ENCODE measurements around the gene KRTAP5-2.
"Not testable (repeated sequence)": the region's sequence is repeated elsewhere in the genome, so short reads cannot be mapped to it uniquely, and the experiment has no call there.

Gene KRTAP5-2

GRCh38 chr11:1598406-1598805, 312 bp upstream of the KRTAP5-2 start:
- not testable (repeated sequence) for H3K27me3 ChIP-seq (ENCODE audit: control insufficient read depth, insufficient read depth, low read length); H3K4me3 ChIP-seq (ENCODE audit: low read length); H3K9ac ChIP-seq (ENCODE audit: low read length); H3K27ac ChIP-seq (ENCODE audit: low read depth, low read length); H3K36me3 ChIP-seq (ENCODE audit: control insufficient read depth, insufficient read depth, low read length); H3K4me1 ChIP-seq (ENCODE audit: control insufficient read depth, insufficient read depth, low read length)

GRCh38 chr11:1597331-1597993, 632 bp downstream of the KRTAP5-2 start:
- Histone ChIP-seq H3K27me3 (ENCODE audit: control insufficient read depth, insufficient read depth, low read length) (peaks cover 2% of the 10 kb centered on the region), H3K4me3 (ENCODE audit: low read length) (no peak overlapping the region), H3K4me1 (ENCODE audit: control insufficient read depth, insufficient read depth, low read length) (no peaks in the 10 kb centered on the region), H3K36me3 (ENCODE audit: control insufficient read depth, insufficient read depth, low read length) (no peaks in the 10 kb centered on the region), H3K9ac (ENCODE audit: low read length) (no peak overlapping the region), H3K27ac (ENCODE audit: low read depth, low read length) (no peak overlapping the region)

- H3K27ac ChIP-seq (ENCODE audit: low read depth, low read length); H3K27me3 ChIP-seq (ENCODE audit: control insufficient read depth, insufficient read depth, low read length); H3K9ac ChIP-seq (ENCODE audit: low read length); H3K36me3 ChIP-seq (ENCODE audit: control insufficient read depth, insufficient read depth, low read length); H3K4me3 ChIP-seq (ENCODE audit: low read length); H3K4me1 ChIP-seq (ENCODE audit: control insufficient read depth, insufficient read depth, low read length): not testable (repeated sequence)
Measured at GRCh38 chr11:1596576-1597121, 1.4 kb downstream of the KRTAP5-2 start.

GRCh38 chr11:1595994-1596575, 2.0 kb downstream of the KRTAP5-2 start:
- H3K4me3 ChIP-seq (ENCODE audit: low read length); H3K9ac ChIP-seq (ENCODE audit: low read length); H3K27ac ChIP-seq (ENCODE audit: low read depth, low read length); H3K36me3 ChIP-seq (ENCODE audit: control insufficient read depth, insufficient read depth, low read length); H3K27me3 ChIP-seq (ENCODE audit: control insufficient read depth, insufficient read depth, low read length); H3K4me1 ChIP-seq (ENCODE audit: control insufficient read depth, insufficient read depth, low read length): not testable (repeated sequence)

GRCh38 chr11:1592628-1593027, 5.5 kb downstream of the KRTAP5-2 start:
- H3K27me3 ChIP-seq (ENCODE audit: control insufficient read depth, insufficient read depth, low read length), result peaks cover 2% of the 10 kb centered on the region
- H3K36me3 ChIP-seq (ENCODE audit: control insufficient read depth, insufficient read depth, low read length), result no peaks in the 10 kb centered on the region
- H3K27ac ChIP-seq (ENCODE audit: low read depth, low read length), result no peak overlapping the region
- no peak overlapping the region for H3K4me3 ChIP-seq (ENCODE audit: low read length)
- H3K9ac ChIP-seq (ENCODE audit: low read length), result no peak overlapping the region
- no peaks in the 10 kb centered on the region for H3K4me1 ChIP-seq (ENCODE audit: control insufficient read depth, insufficient read depth, low read length)

- Histone ChIP-seq H3K4me1 (ENCODE audit: control insufficient read depth, insufficient read depth, low read length) (no peaks in the 10 kb centered on the region), H3K27me3 (ENCODE audit: control insufficient read depth, insufficient read depth, low read length) (no peaks in the 10 kb centered on the region), H3K9ac (ENCODE audit: low read length) (no peak overlapping the region), H3K36me3 (ENCODE audit: control insufficient read depth, insufficient read depth, low read length) (no peaks in the 10 kb centered on the region), H3K4me3 (ENCODE audit: low read length) (no peak overlapping the region), H3K27ac (ENCODE audit: low read depth, low read length) (no peak overlapping the region)
Measured at GRCh38 chr11:1589996-1590395, 8.1 kb downstream of the KRTAP5-2 start.

GRCh38 chr11:1589191-1589963, 8.7 kb downstream of the KRTAP5-2 start:
- not testable (repeated sequence) for H3K9ac ChIP-seq (ENCODE audit: low read length); H3K27me3 ChIP-seq (ENCODE audit: control insufficient read depth, insufficient read depth, low read length); H3K4me3 ChIP-seq (ENCODE audit: low read length); H3K27ac ChIP-seq (ENCODE audit: low read depth, low read length); H3K36me3 ChIP-seq (ENCODE audit: control insufficient read depth, insufficient read depth, low read length); H3K4me1 ChIP-seq (ENCODE audit: control insufficient read depth, insufficient read depth, low read length)

GRCh38 chr11:1586699-1587098, 11.4 kb downstream of the KRTAP5-2 start:
- no peaks in the 10 kb centered on the region for H3K4me1 ChIP-seq (ENCODE audit: control insufficient read depth, insufficient read depth, low read length)
- no peak overlapping the region for H3K9ac ChIP-seq (ENCODE audit: low read length)
- H3K4me3 ChIP-seq (ENCODE audit: low read length), result no peak overlapping the region
- H3K36me3 ChIP-seq (ENCODE audit: control insufficient read depth, insufficient read depth, low read length), result no peaks in the 10 kb centered on the region
- H3K27me3 ChIP-seq (ENCODE audit: control insufficient read depth, insufficient read depth, low read length), result no peaks in the 10 kb centered on the region
- H3K27ac ChIP-seq (ENCODE audit: low read depth, low read length), result no peak overlapping the region

GRCh38 chr11:1584661-1585370, 13.3 kb downstream of the KRTAP5-2 start, which contains the start of gene KRTAP5-1:
KRTAP5-1 (minus strand) TSS chr11:1585283; CDS start chr11:1585249, 34 bp downstream.
- H3K27ac ChIP-seq (ENCODE audit: low read depth, low read length); H3K4me1 ChIP-seq (ENCODE audit: control insufficient read depth, insufficient read depth, low read length); H3K27me3 ChIP-seq (ENCODE audit: control insufficient read depth, insufficient read depth, low read length); H3K9ac ChIP-seq (ENCODE audit: low read length); H3K4me3 ChIP-seq (ENCODE audit: low read length); H3K36me3 ChIP-seq (ENCODE audit: control insufficient read depth, insufficient read depth, low read length): not testable (repeated sequence)

GRCh38 chr11:1582909-1583308, 15.2 kb downstream of the KRTAP5-2 start:
- H3K27ac ChIP-seq (ENCODE audit: low read depth, low read length); H3K4me3 ChIP-seq (ENCODE audit: low read length); H3K9ac ChIP-seq (ENCODE audit: low read length); H3K27me3 ChIP-seq (ENCODE audit: control insufficient read depth, insufficient read depth, low read length); H3K4me1 ChIP-seq (ENCODE audit: control insufficient read depth, insufficient read depth, low read length); H3K36me3 ChIP-seq (ENCODE audit: control insufficient read depth, insufficient read depth, low read length): not testable (repeated sequence)

GRCh38 chr11:1581976-1582375, 16.1 kb downstream of the KRTAP5-2 start:
- H3K4me1 ChIP-seq (ENCODE audit: control insufficient read depth, insufficient read depth, low read length), result no peaks in the 10 kb centered on the region
- no peaks in the 10 kb centered on the region for H3K36me3 ChIP-seq (ENCODE audit: control insufficient read depth, insufficient read depth, low read length)
- H3K9ac ChIP-seq (ENCODE audit: low read length), result no peak overlapping the region
- H3K27ac ChIP-seq (ENCODE audit: low read depth, low read length), result no peak overlapping the region
- H3K27me3 ChIP-seq (ENCODE audit: control insufficient read depth, insufficient read depth, low read length), result no peaks in the 10 kb centered on the region
- H3K4me3 ChIP-seq (ENCODE audit: low read length), result no peak overlapping the region

GRCh38 chr11:1576825-1577224, 21.3 kb downstream of the KRTAP5-2 start:
- Histone ChIP-seq H3K9ac (ENCODE audit: low read length) (no peak overlapping the region), H3K27ac (ENCODE audit: low read depth, low read length) (no peak overlapping the region), H3K4me3 (ENCODE audit: low read length) (no peak overlapping the region), H3K27me3 (ENCODE audit: control insufficient read depth, insufficient read depth, low read length) (no peaks in the 10 kb centered on the region), H3K4me1 (ENCODE audit: control insufficient read depth, insufficient read depth, low read length) (peaks cover 2% of the 10 kb centered on the region), H3K36me3 (ENCODE audit: control insufficient read depth, insufficient read depth, low read length) (no peaks in the 10 kb centered on the region)
